ENCODE results near the gene FHL3. TPM values are rescaled to one million over a fixed set of nuclear protein-coding genes. Genes with fewer than 3 reads are reported as not detected.

Gene FHL3
- total RNA-seq, 1 experiment from 2014 or later = 23.4 TPM

- BruUV-seq (replicated peaks) = no TSS peak
- peaks cover 9% of the 10 kb centered on the region; the same call in 1 of the 2 replicates for H3K27me3 ChIP-seq (ENCODE audit: control insufficient read depth, insufficient read depth, low read length)
- TF ChIP-seq REST (IDR thresholded peaks at IDR 0.05; ENCODE audit: insufficient read depth in 1 of 2, low read depth in 2 of 2, low read length in 1 of 2) (no peak), SIN3A (IDR thresholded peaks at IDR 0.05; ENCODE audit: borderline replicate concordance, insufficient read depth, low read depth, low read length) (no peak), CTCF (IDR thresholded peaks at IDR 0.05) (no peak), TCF7L2 (IDR thresholded peaks at IDR 0.05; ENCODE audit: low read depth, low read length) (no peak), POLR2AphosphoS5 (IDR thresholded peaks at IDR 0.05; ENCODE audit: low read depth, low read length) (no peak)
- no peaks in the 10 kb centered on the region for H3K9me3 ChIP-seq (ENCODE audit: control insufficient read depth, insufficient read depth, low read depth, low read length)
- ChIA-PET CTCF (interaction anchor here (0.7 kb wide), 1 partner anchor 93 kb away, joined by 4 read pairs; no protein-coding TSS in a partner anchor), POLR2A (no interaction called here)
- H3K4me1 ChIP-seq (ENCODE audit: control insufficient read depth, insufficient read depth, low read length) = peaks cover 4% of the 10 kb centered on the region; the same call in 1 of the 2 replicates
- no peak overlapping the region for H3K4me3 ChIP-seq (ENCODE audit: low read depth in 2 of 2, low read length in 2 of 2)
- H3K36me3 ChIP-seq (ENCODE audit: control insufficient read depth, insufficient read depth, low read length) = no peaks in the 10 kb centered on the region
- no peak overlapping the region for H3K27ac ChIP-seq (ENCODE audit: low read length)
- intact Hi-C loops (cut with micrococcal nuclease; ENCODE audit: unreplicated experiment) (no loop called here), in situ Hi-C loops (cut with HindIII; ENCODE audit: low pct_unique_long_range_greater_than_20kb, low sequenced_read_pairs) (no loop called here)
- no peak for DNase-seq (ENCODE audit: low read depth, low spot score)
- no peak for ATAC-seq
Measured at GRCh38 chr1:38039331-38040088, 34.2 kb upstream of the FHL3 start.

GRCh38 chr1:38038861-38039260 lies 33.5 kb upstream of the FHL3 start:
- BruUV-seq (replicated peaks) = no TSS peak
- no peak for TF ChIP-seq REST (IDR thresholded peaks at IDR 0.05; ENCODE audit: insufficient read depth in 1 of 2, low read depth in 2 of 2, low read length in 1 of 2)
- intact Hi-C loops (cut with micrococcal nuclease; ENCODE audit: unreplicated experiment) (no loop called here), in situ Hi-C loops (cut with HindIII; ENCODE audit: low pct_unique_long_range_greater_than_20kb, low sequenced_read_pairs) (no loop called here)
- Histone ChIP-seq H3K4me3 (ENCODE audit: low read depth in 2 of 2, low read length in 2 of 2) (no peak overlapping the region), H3K36me3 (ENCODE audit: control insufficient read depth, insufficient read depth, low read length) (no peaks in the 10 kb centered on the region), H3K27me3 (ENCODE audit: control insufficient read depth, insufficient read depth, low read length) (peaks cover 5% of the 10 kb centered on the region; the same call in 1 of the 2 replicates), H3K9me3 (ENCODE audit: control insufficient read depth, insufficient read depth, low read depth, low read length) (no peaks in the 10 kb centered on the region), H3K27ac (ENCODE audit: low read length) (no peak overlapping the region), H3K4me1 (ENCODE audit: control insufficient read depth, insufficient read depth, low read length) (no peaks in the 10 kb centered on the region)
- no peak for DNase-seq (ENCODE audit: low read depth, low spot score)
- ATAC-seq = peak; percentile 20; the same call in 1 of the 2 replicates
- POLR2A ChIA-PET = no interaction called here
- CTCF ChIA-PET = no interaction called here
